Ectodermal cell (in vitro differentiated cells): Measurements from ENCODE around the gene MGAT5.

Experiments used
- H3K27ac ChIP-seq: 2 replicates; pipeline ENCODE4 v1.7.0; 2013; ENCODE audit warnings: mild to moderate bottlenecking, low read depth, low read length; ENCODE audit not compliant: insufficient read depth, poor library complexity, severe bottlenecking
- H3K27me3 ChIP-seq: 2 replicates; pipeline ENCODE4 v1.7.0; 2013; ENCODE audit warnings: mild to moderate bottlenecking, low read length; ENCODE audit not compliant: insufficient read depth, control insufficient read depth, poor library complexity, severe bottlenecking
- H3K36me3 ChIP-seq: one replicate; pipeline ENCODE4 v1.7.0; 2013; ENCODE audit warnings: low read length; ENCODE audit not compliant: control insufficient read depth, insufficient read depth
- H3K4me1 ChIP-seq: one replicate; pipeline ENCODE4 v1.7.0; 2013; ENCODE audit warnings: low read length; ENCODE audit not compliant: control insufficient read depth, insufficient read depth
- H3K4me3 ChIP-seq: 2 replicates; pipeline ENCODE4 v1.7.0; 2013; ENCODE audit warnings: low read depth, low read length, control low read depth; ENCODE audit not compliant: insufficient read depth
- H3K9me3 ChIP-seq: 2 replicates; pipeline ENCODE4 v1.7.0; 2013; ENCODE audit warnings: mild to moderate bottlenecking, low read length, moderate library complexity; ENCODE audit not compliant: control insufficient read depth
- WGBS, 2 experiments: methylation state at CpG; one replicate each; pipeline ENCODE4 v1.1.7; 2013; ENCODE audit warnings: missing lambda C conversion rate in 2 of 2; 5-methylcytosine and 5-hydroxymethylcytosine counted together

The MGAT5 gene

GRCh38 chr2:134275058-134275862 is 21.4 kb downstream of the MGAT5 start:
- Histone ChIP-seq H3K4me1 (peaks cover 7% of the 10 kb centered on the region), H3K36me3 (no peaks in the 10 kb centered on the region), H3K9me3 (no peaks in the 10 kb centered on the region), H3K27me3 (no peaks in the 10 kb centered on the region), H3K27ac (no peak overlapping the region), H3K4me3 (no peak overlapping the region)
- 86 to 92% methylated on average over 7 of the region's 7 CpGs for WGBS, 2 experiments

GRCh38 chr2:134276381-134277172 is 22.7 kb downstream of the MGAT5 start:
- Histone ChIP-seq H3K27ac (no peak overlapping the region), H3K27me3 (no peaks in the 10 kb centered on the region), H3K36me3 (no peaks in the 10 kb centered on the region), H3K4me3 (no peak overlapping the region), H3K4me1 (peaks cover 7% of the 10 kb centered on the region), H3K9me3 (no peaks in the 10 kb centered on the region)
- WGBS, 2 experiments = 77 to 80% methylated on average over 6 of the region's 6 CpGs

GRCh38 chr2:134277223-134277622 is 23.4 kb downstream of the MGAT5 start:
- Histone ChIP-seq H3K4me1 (peaks cover 7% of the 10 kb centered on the region), H3K9me3 (no peaks in the 10 kb centered on the region), H3K4me3 (no peak overlapping the region), H3K36me3 (no peaks in the 10 kb centered on the region), H3K27me3 (no peaks in the 10 kb centered on the region), H3K27ac (no peak overlapping the region)
- WGBS, 2 experiments = 94 to 100% methylated on average over 4 of the region's 4 CpGs

GRCh38 chr2:134278553-134278952 is 24.7 kb downstream of the MGAT5 start:
- H3K27me3 ChIP-seq = no peaks in the 10 kb centered on the region
- H3K4me3 ChIP-seq = no peak overlapping the region
- H3K9me3 ChIP-seq = no peaks in the 10 kb centered on the region
- peaks cover 3% of the 10 kb centered on the region for H3K4me1 ChIP-seq
- no peak overlapping the region for H3K27ac ChIP-seq
- 92 to 96% methylated on average over 1 of the region's 1 CpG for WGBS, 2 experiments
- H3K36me3 ChIP-seq = no peaks in the 10 kb centered on the region

GRCh38 chr2:134279417-134279816 is 25.5 kb downstream of the MGAT5 start:
- Histone ChIP-seq H3K9me3 (no peaks in the 10 kb centered on the region), H3K27me3 (no peaks in the 10 kb centered on the region), H3K4me3 (no peak overlapping the region), H3K27ac (no peak overlapping the region), H3K4me1 (peaks cover 3% of the 10 kb centered on the region), H3K36me3 (no peaks in the 10 kb centered on the region)
- WGBS, 2 experiments = 88 to 92% methylated on average over 3 of the region's 3 CpGs

GRCh38 chr2:134280231-134280630 is 26.4 kb downstream of the MGAT5 start:
- WGBS, 2 experiments = 87 to 94% methylated on average over 5 of the region's 5 CpGs
- Histone ChIP-seq H3K27me3 (no peaks in the 10 kb centered on the region), H3K4me3 (no peak overlapping the region), H3K36me3 (no peaks in the 10 kb centered on the region), H3K9me3 (no peaks in the 10 kb centered on the region), H3K27ac (no peak overlapping the region), H3K4me1 (peaks cover 3% of the 10 kb centered on the region)

- Histone ChIP-seq H3K4me3 (no peak overlapping the region), H3K27ac (no peak overlapping the region), H3K4me1 (peaks cover 3% of the 10 kb centered on the region), H3K36me3 (no peaks in the 10 kb centered on the region), H3K9me3 (no peaks in the 10 kb centered on the region), H3K27me3 (no peaks in the 10 kb centered on the region)
- 97 to 100% methylated on average over 4 of the region's 4 CpGs for WGBS, 2 experiments
These were observed 26.9 kb downstream of the MGAT5 start for GRCh38 chr2:134280726-134281125.

- H3K4me1 ChIP-seq = peaks cover 3% of the 10 kb centered on the region
- H3K9me3 ChIP-seq = no peaks in the 10 kb centered on the region
- no peak overlapping the region for H3K27ac ChIP-seq
- no peaks in the 10 kb centered on the region for H3K27me3 ChIP-seq
- H3K36me3 ChIP-seq = no peaks in the 10 kb centered on the region
- H3K4me3 ChIP-seq = no peak overlapping the region
- WGBS, 2 experiments = 89 to 94% methylated on average over 5 of the region's 5 CpGs
These were observed 28.0 kb downstream of the MGAT5 start for GRCh38 chr2:134281815-134282419.

- H3K4me1 ChIP-seq = peaks cover 3% of the 10 kb centered on the region
- H3K36me3 ChIP-seq = no peaks in the 10 kb centered on the region
- 96 to 98% methylated on average over 4 of the region's 4 CpGs for WGBS, 2 experiments
- no peak overlapping the region for H3K4me3 ChIP-seq
- H3K27me3 ChIP-seq = no peaks in the 10 kb centered on the region
- no peaks in the 10 kb centered on the region for H3K9me3 ChIP-seq
- no peak overlapping the region for H3K27ac ChIP-seq
These were observed 28.9 kb downstream of the MGAT5 start for GRCh38 chr2:134282629-134283400.
